Lower leg skin (tissue), 3 donors: ENCODE results near the gene ADCY1.

Experiments
- CTCF ChIP-seq, 3 donors: fragments of 450-650 bp; IDR thresholded peaks; one replicate each; pipeline ENCODE4 v1.5.1; 2016; ENCODE audit warnings: antibody characterized with exemption in 3 of 3, mild to moderate bottlenecking in 3 of 3, moderate library complexity in 2 of 3
- POLR2A ChIP-seq, 2 donors: fragments of 450-650 bp; IDR thresholded peaks; one replicate each; pipeline ENCODE4 v1.6.1; 2016 to 2017; ENCODE audit warnings: antibody characterized with exemption in 2 of 2, mild to moderate bottlenecking in 1 of 2, moderate library complexity in 1 of 2

DNA sequence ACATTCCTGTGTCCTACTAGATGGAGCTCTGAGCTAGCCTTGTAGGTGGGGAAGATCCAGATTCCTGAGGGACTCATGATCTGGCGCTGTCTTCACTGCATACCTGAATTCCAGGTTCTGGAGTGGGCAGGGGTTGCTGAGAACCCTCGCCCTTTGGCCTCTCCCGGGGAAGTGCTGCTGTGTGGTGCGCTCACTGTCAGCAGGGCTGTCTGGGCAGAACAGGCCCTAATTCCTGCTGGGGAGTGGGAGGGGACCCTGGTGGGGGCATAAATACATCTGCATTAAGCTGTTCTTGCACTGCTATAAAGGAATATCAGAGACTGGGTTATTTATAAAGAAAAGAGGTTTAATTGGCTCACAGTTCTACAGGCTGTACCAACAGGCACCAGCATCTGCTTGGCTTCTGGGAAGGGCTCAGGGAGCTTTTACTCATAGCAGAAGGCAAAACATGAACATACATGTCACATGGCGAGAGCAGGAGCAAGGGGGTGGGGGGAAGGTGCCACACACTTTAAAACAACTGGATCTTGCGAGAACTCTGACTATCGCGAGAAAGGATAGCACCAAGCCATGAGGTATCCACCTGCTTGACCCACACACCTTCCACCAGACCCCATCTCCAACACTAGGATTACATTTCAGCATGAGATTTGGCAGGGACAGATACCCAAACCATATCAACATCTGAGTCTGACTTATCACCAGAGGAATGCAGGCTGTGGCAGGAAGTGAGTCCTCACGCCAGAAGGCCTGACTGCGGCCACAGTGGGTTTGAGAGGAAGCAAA, 115.0 kb downstream of the ADCY1 start:
- TF ChIP-seq CTCF (IDR thresholded peaks at IDR 0.05) (no peak), POLR2A (IDR thresholded peaks at IDR 0.05) (no peak)
